Stomach (tissue), 9 donors: Measurements from ENCODE around the gene CDH23. TPM values are rescaled to one million over a fixed set of nuclear protein-coding genes. Genes with fewer than 3 reads are reported as not detected.

Source experiments
- DNase-seq, 2 donors: peaks; one replicate each; pipeline versions ENCODE4 v3.0.0 to v3.0.0-alpha.2; 2013 to 2019
- H3K27ac ChIP-seq, 5 donors: fragments of 200-600 bp in 4 of 5; sonication (generic) in 4 of 5; one replicate each; pipeline ENCODE4 v1.5.1; 2013 to 2019; ENCODE audit warnings: mild to moderate bottlenecking in 1 of 5, moderate library complexity in 1 of 5
- H3K27me3 ChIP-seq, 3 donors: fragments of 200-600 bp; sonication (generic); one replicate each; pipeline ENCODE4 v1.5.1; 2017 to 2019; ENCODE audit warnings: mixed run types in 1 of 3
- H3K36me3 ChIP-seq, 4 donors: fragments of 200-600 bp; sonication (generic); 1 replicate in 3 of 4; 2 replicates in 1 of 4; pipeline ENCODE4 v1.5.1; 2016 to 2019
- H3K4me1 ChIP-seq, 4 donors: fragments of 200-600 bp; sonication (generic); one replicate each; pipeline ENCODE4 v1.5.1; 2016 to 2019
- H3K4me3 ChIP-seq, 4 donors: fragments of 200-600 bp; sonication (generic) in 3 of 4; one replicate each; pipeline ENCODE4 v1.5.1; 2016 to 2019; ENCODE audit warnings: mild to moderate bottlenecking in 1 of 4
- H3K9me3 ChIP-seq, 4 donors: fragments of 200-600 bp; sonication (generic); one replicate each; pipeline ENCODE4 v1.5.1; 2016 to 2019
- CTCF ChIP-seq, 7 experiments: fragments of 450-650 bp in 4 of 7; fragments of 200-600 bp in 3 of 7; sonication (generic) in 3 of 7; IDR thresholded peaks; one replicate each; pipeline ENCODE4 v1.5.1; 2016 to 2019; ENCODE audit warnings: antibody characterized with exemption in 7 of 7, control low read depth in 2 of 7, mild to moderate bottlenecking in 1 of 7
- EP300 ChIP-seq: sonication (generic); formaldehyde crosslinking; IDR thresholded peaks from one replicate; pipeline ENCODE4 v1.6.1; 2017; ENCODE audit warnings: antibody characterized with exemption
- POLR2A ChIP-seq, 4 donors: fragments of 450-650 bp; IDR thresholded peaks; one replicate each; pipeline ENCODE4 v1.6.1; 2016; ENCODE audit warnings: antibody characterized with exemption in 4 of 4, control low read depth in 2 of 4, mild to moderate bottlenecking in 1 of 4, moderate library complexity in 1 of 4
- POLR2AphosphoS5 ChIP-seq, 3 donors: sonication (generic); formaldehyde crosslinking; IDR thresholded peaks; one replicate each; pipeline ENCODE4 v1.6.1; 2016; ENCODE audit warnings: antibody characterized with exemption in 3 of 3
- WGBS, 5 donors: extraction: QIAGEN DNeasy Blood & Tissue Kit in 3 of 5; methylation state at CpG; one replicate each; pipeline versions ENCODE4 v1.1.5 to v1.1.7; 2013 to 2018; 5-methylcytosine and 5-hydroxymethylcytosine counted together
- intact Hi-C: fragments of 100-400 bp; cut with DNase I; formaldehyde crosslinking; loops from one replicate; pipeline ENCODE4 v1.15.1; 2023; ENCODE audit warnings: low total_unique reads
- polyA plus RNA-seq, 3 donors: library from polyadenylated mRNA; stranded (reverse); fragments of 200-250 nt; gene quantifications; one replicate each; pipeline ENCODE4 v1.2.3, GENCODE V29; 2013
- total RNA-seq, 5 donors: library from RNA; depleted of rRNA; stranded (reverse); fragments of >200 nt; gene quantifications; one replicate each; pipeline versions ENCODE4 v1.1.0 to v1.2.3, GENCODE V29; 2014 to 2016
- donor health status: healthy with polysubstance abuse.
- donor health status: Bipolar disorder and iron deficiency.
- donor health status: healthy.

The CDH23 gene
- total and polyA plus RNA-seq, 8 donors: 0.31 to 8.2 (median 2.2) TPM

DNA sequence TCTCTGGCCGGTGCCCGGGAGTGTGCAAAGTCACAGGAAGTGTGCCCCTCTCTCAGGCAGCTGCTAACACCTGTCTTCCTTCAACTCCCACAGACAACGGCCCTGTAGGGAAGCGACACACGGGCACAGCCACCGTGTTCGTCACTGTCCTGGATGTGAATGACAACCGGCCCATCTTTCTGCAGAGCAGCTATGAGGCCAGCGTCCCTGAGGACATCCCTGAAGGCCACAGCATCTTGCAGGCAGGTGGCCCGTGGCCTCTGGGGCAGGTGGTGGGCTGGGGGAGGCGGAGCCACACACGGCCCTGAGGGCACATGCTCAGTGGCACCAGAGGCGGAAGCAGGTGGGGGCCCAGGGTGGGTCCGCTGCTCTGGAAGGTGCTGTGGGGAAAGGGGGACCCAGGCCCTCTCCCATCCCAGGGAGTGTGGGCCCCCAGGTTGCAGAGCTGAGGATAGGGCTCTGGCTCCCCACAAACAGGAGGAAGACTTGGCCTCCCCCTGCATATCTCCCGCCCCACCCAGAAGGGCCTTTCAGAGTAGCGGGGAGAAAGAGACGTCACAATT lies 315.9 kb downstream of the CDH23 start:
- 66 to 82% (median 76%) methylated on average over 10 to 17 of the region's 17 CpGs for WGBS, 5 donors
- TF ChIP-seq CTCF (IDR thresholded peaks at IDR 0.05) (no peak), POLR2A (IDR thresholded peaks at IDR 0.05) (no peak)
- Histone ChIP-seq H3K27me3 (peaks cover 0 to 3% (median 0%) of the 10 kb centered on the region in 3 donors), H3K9me3 (no peaks in the 10 kb centered on the region), H3K4me1 (peaks cover 30 to 69% (median 50%) of the 10 kb centered on the region in 4 donors), H3K36me3 (no peaks in the 10 kb centered on the region), H3K4me3 (no peak overlapping the region), H3K27ac (peak overlapping the region; percentile 69 to 93 (median 86))
- intact Hi-C loops: no loop called here
- no peak for DNase-seq

GRCh38 chr10:71713135-71714030 lies 316.7 kb downstream of the CDH23 start:
- no peaks in the 10 kb centered on the region for H3K9me3 ChIP-seq
- H3K4me3 ChIP-seq: no peak overlapping the region
- 11 to 30% (median 21%) methylated on average over 9 to 12 of the region's 12 CpGs for WGBS, 5 donors
- intact Hi-C loops: no loop called here
- H3K36me3 ChIP-seq: no peaks in the 10 kb centered on the region
- peak overlapping the region; percentile 69 to 93 (median 86) for H3K27ac ChIP-seq
- H3K27me3 ChIP-seq: peaks cover 0 to 1% (median 0%) of the 10 kb centered on the region in 3 donors
- DNase-seq: peak; percentile 65 to 90
- TF ChIP-seq EP300 (no peak), POLR2A (IDR thresholded peaks at IDR 0.05) (no peak), POLR2AphosphoS5 (IDR thresholded peaks at IDR 0.05) (no peak), CTCF (IDR thresholded peaks at IDR 0.05) (no peak)
- H3K4me1 ChIP-seq: peaks cover 36 to 69% (median 50%) of the 10 kb centered on the region in 4 donors

- peak overlapping the region; percentile 69 to 93 (median 86) for H3K27ac ChIP-seq
- peaks cover 36 to 65% (median 50%) of the 10 kb centered on the region in 4 donors for H3K4me1 ChIP-seq
- no peaks in the 10 kb centered on the region for H3K27me3 ChIP-seq
- TF ChIP-seq POLR2A (IDR thresholded peaks at IDR 0.05): no peak
- no peak for TF ChIP-seq POLR2AphosphoS5 (IDR thresholded peaks at IDR 0.05)
- TF ChIP-seq EP300: no peak
- TF ChIP-seq CTCF (IDR thresholded peaks at IDR 0.05): no peak
- whole genome bisulfite sequencing, 5 donors: 38 to 62% (median 45%) methylated on average over 4 of the region's 4 CpGs
- intact Hi-C loops: no loop called here
- H3K9me3 ChIP-seq: no peaks in the 10 kb centered on the region
- H3K4me3 ChIP-seq: peak overlapping the region in 1 of 4 donors; percentile 6
- H3K36me3 ChIP-seq: no peaks in the 10 kb centered on the region
- peak in 1 of 2 donors; percentile 48 for DNase-seq
These were observed 317.3 kb downstream of the CDH23 start for GRCh38 chr10:71714031-71714410.

DNA sequence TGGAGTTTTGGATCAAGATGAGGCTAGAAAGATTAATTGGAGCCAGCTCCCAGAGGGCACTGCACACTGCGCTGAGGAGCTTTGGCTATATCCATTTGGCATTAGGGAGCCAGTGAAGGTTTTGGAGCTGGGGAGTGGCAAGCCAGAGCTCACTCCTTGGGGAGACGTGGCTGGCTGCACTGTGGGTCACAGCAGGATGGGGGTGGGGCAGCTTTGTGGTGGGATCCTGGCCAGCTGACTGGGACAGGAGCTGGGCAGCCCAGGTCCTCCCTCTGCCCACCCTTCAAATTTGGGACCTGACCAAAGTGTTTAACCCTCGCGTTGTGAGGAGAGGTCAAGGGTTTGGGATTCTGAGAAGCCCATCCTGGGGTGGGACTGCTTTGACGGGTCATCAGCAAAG lies 317.9 kb downstream of the CDH23 start:
- TF ChIP-seq EP300: no peak
- TF ChIP-seq CTCF (IDR thresholded peaks at IDR 0.05): no peak
- TF ChIP-seq POLR2AphosphoS5 (IDR thresholded peaks at IDR 0.05): no peak
- TF ChIP-seq POLR2A (IDR thresholded peaks at IDR 0.05): no peak
- DNase-seq: no peak
- 62 to 79% (median 72%) methylated on average over 5 of the region's 5 CpGs for WGBS, 5 donors
- Histone ChIP-seq H3K36me3 (no peaks in the 10 kb centered on the region), H3K4me1 (peaks cover 36 to 60% (median 50%) of the 10 kb centered on the region in 4 donors), H3K9me3 (no peaks in the 10 kb centered on the region), H3K4me3 (peak overlapping the region in 1 of 4 donors; percentile 6), H3K27ac (peak overlapping the region; percentile 69 to 93 (median 86)), H3K27me3 (no peaks in the 10 kb centered on the region)
- intact Hi-C loops: no loop called here
